ENCODE data around the gene NRG2.
A peak's percentile ranks its signal among the peaks of the same experiment; 100 is the strongest.

NRG2 gene

GRCh38 chr5:139979943-139980342 lies 63.2 kb downstream of the NRG2 start:
- H3K4me3 ChIP-seq (ENCODE audit: low read depth, low read length): no peak overlapping the region
- TF ChIP-seq, protein P1, sequence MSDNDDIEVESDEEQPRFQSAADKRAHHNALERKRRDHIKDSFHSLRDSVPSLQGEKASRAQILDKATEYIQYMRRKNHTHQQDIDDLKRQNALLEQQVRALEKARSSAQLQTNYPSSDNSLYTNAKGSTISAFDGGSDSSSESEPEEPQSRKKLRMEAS (IDR thresholded peaks at IDR 0.05; ENCODE audit: low read depth, low read length): no peak
- no peak for TF ChIP-seq CTCF (IDR thresholded peaks at IDR 0.05; ENCODE audit: low read depth, low read length)
- DNase-seq (ENCODE audit: low read depth): no peak

DNA sequence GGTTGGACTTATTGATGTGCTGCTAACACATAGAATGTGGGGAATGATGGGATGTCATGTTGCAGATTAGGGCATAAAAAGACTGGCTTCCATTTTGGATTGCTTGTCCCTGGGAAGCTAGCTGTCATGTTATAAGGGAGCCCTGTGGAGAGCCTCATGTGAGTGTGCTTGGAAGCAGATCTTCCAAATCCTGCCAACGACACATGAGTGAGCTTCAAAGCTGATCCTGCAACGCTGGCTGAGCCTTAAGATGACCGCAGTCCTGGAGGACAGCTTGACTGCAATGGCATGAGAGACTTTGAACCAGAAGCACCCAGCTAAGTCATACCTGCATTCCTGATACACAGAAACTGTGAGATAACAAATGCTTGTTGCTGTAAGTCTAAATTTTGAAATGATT lies 63.6 kb downstream of the NRG2 start:
- DNase-seq (ENCODE audit: low read depth): no peak
- TF ChIP-seq POLR2A (IDR thresholded peaks at IDR 0.05; ENCODE audit: extremely low read depth, insufficient read length) (no peak), CTCF (IDR thresholded peaks at IDR 0.05; ENCODE audit: low read depth, low read length) (no peak), MYC (IDR thresholded peaks at IDR 0.05; ENCODE audit: low read depth, low read length) (no peak)
- TF ChIP-seq, protein P1 (IDR thresholded peaks at IDR 0.05; ENCODE audit: low read depth, low read length): no peak

DNA sequence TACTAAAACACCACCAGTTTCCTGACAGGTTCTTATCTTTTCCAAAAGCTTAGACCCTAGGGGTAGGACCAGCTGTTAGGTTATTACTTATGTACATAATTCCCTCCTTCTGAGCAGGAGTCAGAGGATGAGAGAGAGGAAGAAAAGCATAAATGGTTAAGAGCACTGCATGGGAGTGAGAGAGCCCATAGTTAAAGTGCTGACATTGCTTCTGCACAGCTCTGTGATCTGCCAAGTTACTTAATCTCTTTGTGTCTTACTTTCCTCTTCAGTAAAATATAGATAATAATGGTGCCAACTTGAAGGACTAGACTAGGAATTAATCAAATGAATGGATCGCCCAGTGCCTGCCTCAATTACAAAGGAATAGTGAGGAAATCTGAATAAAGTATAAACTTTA lies 66.4 kb downstream of the NRG2 start:
- DNase-seq (ENCODE audit: low read depth): no peak
- H3K4me3 ChIP-seq (ENCODE audit: low read depth, low read length): no peak overlapping the region
- TF ChIP-seq MYC (IDR thresholded peaks at IDR 0.05; ENCODE audit: low read depth, low read length) (no peak), POLR2A (IDR thresholded peaks at IDR 0.05; ENCODE audit: extremely low read depth, insufficient read length) (no peak), CTCF (IDR thresholded peaks at IDR 0.05; ENCODE audit: low read depth, low read length) (no peak)
- TF ChIP-seq, protein P1 (IDR thresholded peaks at IDR 0.05; ENCODE audit: low read depth, low read length): no peak

More for the DNA sequence above, 63.6 kb downstream of the NRG2 start:
- no peak overlapping the region for H3K4me3 ChIP-seq (ENCODE audit: low read depth, low read length)

DNA sequence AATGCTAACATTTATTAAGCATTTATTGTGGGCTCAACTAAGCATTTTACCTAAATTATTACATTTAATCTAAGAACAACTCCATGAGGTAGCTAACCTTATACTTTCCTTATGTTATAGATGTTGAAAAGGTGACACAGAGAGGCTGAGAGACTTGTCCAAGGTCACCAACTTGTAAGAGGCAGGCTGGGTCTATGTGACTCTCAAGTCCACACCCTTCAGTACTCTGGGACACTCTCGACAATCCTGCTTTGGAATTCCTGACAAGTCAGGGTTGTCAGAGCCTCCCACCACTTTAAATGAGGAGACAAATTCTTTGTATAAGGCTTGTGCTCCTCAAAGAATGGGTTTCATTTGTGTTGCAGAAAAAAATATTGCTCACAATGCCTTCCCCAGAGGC lies 67.2 kb downstream of the NRG2 start:
- H3K4me3 ChIP-seq (ENCODE audit: low read depth, low read length): no peak overlapping the region
- no peak for DNase-seq (ENCODE audit: low read depth)
- TF ChIP-seq MYC (IDR thresholded peaks at IDR 0.05; ENCODE audit: low read depth, low read length): no peak
- TF ChIP-seq POLR2A (IDR thresholded peaks at IDR 0.05; ENCODE audit: extremely low read depth, insufficient read length): no peak
- TF ChIP-seq CTCF (IDR thresholded peaks at IDR 0.05; ENCODE audit: low read depth, low read length): no peak
- TF ChIP-seq, protein P1 (IDR thresholded peaks at IDR 0.05; ENCODE audit: low read depth, low read length): no peak

- DNase-seq (ENCODE audit: low read depth): no peak
- TF ChIP-seq CTCF (IDR thresholded peaks at IDR 0.05; ENCODE audit: low read depth, low read length): no peak
- TF ChIP-seq POLR2A (IDR thresholded peaks at IDR 0.05; ENCODE audit: extremely low read depth, insufficient read length): no peak
Measured at GRCh38 chr5:139975306-139975705, 67.8 kb downstream of the NRG2 start.

GRCh38 chr5:139974661-139975060 lies 68.4 kb downstream of the NRG2 start:
- peak; percentile 11 for DNase-seq (ENCODE audit: low read depth)
- TF ChIP-seq MYC (IDR thresholded peaks at IDR 0.05; ENCODE audit: low read depth, low read length): no peak; the same call in 1 of the 2 replicates
- TF ChIP-seq CTCF (IDR thresholded peaks at IDR 0.05; ENCODE audit: low read depth, low read length): no peak
- TF ChIP-seq POLR2A (IDR thresholded peaks at IDR 0.05; ENCODE audit: extremely low read depth, insufficient read length): no peak
- TF ChIP-seq, protein P1 (IDR thresholded peaks at IDR 0.05; ENCODE audit: low read depth, low read length): peak; percentile 70
- H3K4me3 ChIP-seq (ENCODE audit: low read depth, low read length): no peak overlapping the region

More at GRCh38 chr5:139975306-139975705, 67.8 kb downstream of the NRG2 start:
- H3K4me3 ChIP-seq (ENCODE audit: low read depth, low read length): no peak overlapping the region

Measured in NB4 (cell line).